ENCODE results near the gene THAP12.

DNA sequence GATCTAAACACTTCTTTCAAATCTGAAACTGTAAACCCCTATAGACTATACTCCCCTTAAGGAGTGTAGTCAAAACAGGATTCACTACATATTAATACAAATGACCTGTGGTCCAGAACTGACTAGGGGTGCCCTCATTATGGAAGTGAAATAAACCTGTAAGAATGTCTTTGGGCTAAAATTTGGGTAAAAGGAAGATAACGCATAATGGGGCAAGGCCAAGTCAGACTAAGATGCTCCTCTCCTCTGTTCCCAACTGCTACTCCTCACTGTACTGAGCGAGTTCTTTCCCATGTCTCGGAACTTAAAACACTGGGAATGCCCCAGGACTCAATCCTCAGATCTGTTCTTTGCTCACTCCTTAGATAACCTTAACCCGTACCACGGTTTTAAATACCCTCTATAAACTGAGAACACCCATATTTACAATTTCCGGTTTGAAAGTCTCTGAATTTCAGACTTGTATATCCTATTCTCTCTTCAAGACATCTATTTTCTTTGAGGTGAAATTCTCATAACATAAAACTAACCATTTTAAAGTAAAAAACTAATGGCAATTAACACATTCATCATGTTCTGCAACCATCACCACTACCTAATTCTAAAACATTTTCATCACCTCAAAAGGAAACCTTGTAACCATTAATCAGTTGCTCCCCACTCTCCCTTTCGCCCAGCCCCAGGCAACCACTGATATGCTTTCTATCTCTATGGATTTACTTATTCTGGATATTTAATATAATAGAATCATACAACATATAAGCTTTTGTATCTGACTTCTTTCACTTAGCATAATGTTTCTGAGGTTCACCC, 4.0 kb downstream of the THAP12 start:
- TF ChIP-seq FOXK2 (IDR thresholded peaks at IDR 0.05), result no peak
- no peak for TF ChIP-seq CTBP1 (IDR thresholded peaks at IDR 0.05; ENCODE audit: borderline replicate concordance)
- no peak for TF ChIP-seq ELF4 (IDR thresholded peaks at IDR 0.05)
- no peak for TF ChIP-seq SUZ12 (IDR thresholded peaks at IDR 0.05)
- no peak for TF ChIP-seq HDGF (IDR thresholded peaks at IDR 0.05; ENCODE audit: borderline replicate concordance)
- TF ChIP-seq SP1 (IDR thresholded peaks at IDR 0.05), result no peak
- TF ChIP-seq FOXM1 (IDR thresholded peaks at IDR 0.05; ENCODE audit: borderline replicate concordance), result no peak
- TF ChIP-seq L3MBTL2 (conservative IDR thresholded peaks at IDR 0.05), result no peak
